Esophagus squamous epithelium (tissue), 5 donors: ENCODE measurements around the gene GATAD2A. TPM values are rescaled to one million over a fixed set of nuclear protein-coding genes. Genes with fewer than 3 reads are reported as not detected.

Source experiments
- DNase-seq: peaks from one replicate; lab custom pipeline; 2025; lab: John Stamatoyannopoulos, UW
- H3K27ac ChIP-seq, 4 donors: fragments of 200-600 bp; sonication (generic); one replicate each; pipeline ENCODE4 v1.5.1; 2016 to 2019; ENCODE audit warnings: mild to moderate bottlenecking in 1 of 4
- H3K27me3 ChIP-seq, 4 donors: fragments of 200-600 bp; sonication (generic); 1 replicate in 3 of 4; 2 replicates in 1 of 4; pipeline versions ENCODE4 v1.5.1 to v1.6.0; 2017 to 2021; ENCODE audit warnings: antibody characterized with exemption in 1 of 4
- H3K36me3 ChIP-seq, 3 donors: fragments of 200-600 bp; sonication (generic); one replicate each; pipeline ENCODE4 v1.5.1; 2016 to 2019
- H3K4me1 ChIP-seq, 3 donors: fragments of 200-600 bp; sonication (generic); one replicate each; pipeline ENCODE4 v1.5.1; 2017 to 2019
- H3K4me3 ChIP-seq, 4 donors: fragments of 200-600 bp; sonication (generic); 1 replicate in 3 of 4; 2 replicates in 1 of 4; pipeline ENCODE4 v1.5.1; 2016 to 2019; ENCODE audit warnings: mild to moderate bottlenecking in 2 of 4, moderate library complexity in 1 of 4
- H3K9me3 ChIP-seq, 3 donors: fragments of 200-600 bp; sonication (generic); one replicate each; pipeline ENCODE4 v1.5.1; 2016 to 2019
- CTCF ChIP-seq, 6 experiments: fragments of 450-650 bp in 4 of 6; fragments of 200-600 bp in 2 of 6; sonication (generic) in 2 of 6; IDR thresholded peaks; one replicate each; pipeline ENCODE4 v1.5.1; 2016 to 2019; ENCODE audit warnings: antibody characterized with exemption in 6 of 6, mild to moderate bottlenecking in 4 of 6, moderate library complexity in 4 of 6
- POLR2A ChIP-seq, 4 donors: fragments of 450-650 bp; IDR thresholded peaks; one replicate each; pipeline ENCODE4 v1.6.1; 2017; ENCODE audit warnings: antibody characterized with exemption in 4 of 4, mild to moderate bottlenecking in 4 of 4, moderate library complexity in 3 of 4
- WGBS, 2 donors: methylation state at CpG; one replicate each; pipeline ENCODE4 v1.1.5; 2018; 5-methylcytosine and 5-hydroxymethylcytosine counted together
- intact Hi-C: fragments of 100-400 bp; cut with DNase I; formaldehyde crosslinking; loops from one replicate; pipeline ENCODE4 v1.15.0; 2022
- total RNA-seq, 4 donors: library from RNA; depleted of rRNA; stranded (reverse); fragments of >200 nt; gene quantifications; one replicate each; pipeline ENCODE4 v1.1.0, GENCODE V29; 2016
- donor health status: DM: yes; HTN: yes; CAD: no.

The GATAD2A gene
- total RNA-seq, 4 donors from 2014 or later = 39.7 to 81.4 (median 41.6) TPM

DNA sequence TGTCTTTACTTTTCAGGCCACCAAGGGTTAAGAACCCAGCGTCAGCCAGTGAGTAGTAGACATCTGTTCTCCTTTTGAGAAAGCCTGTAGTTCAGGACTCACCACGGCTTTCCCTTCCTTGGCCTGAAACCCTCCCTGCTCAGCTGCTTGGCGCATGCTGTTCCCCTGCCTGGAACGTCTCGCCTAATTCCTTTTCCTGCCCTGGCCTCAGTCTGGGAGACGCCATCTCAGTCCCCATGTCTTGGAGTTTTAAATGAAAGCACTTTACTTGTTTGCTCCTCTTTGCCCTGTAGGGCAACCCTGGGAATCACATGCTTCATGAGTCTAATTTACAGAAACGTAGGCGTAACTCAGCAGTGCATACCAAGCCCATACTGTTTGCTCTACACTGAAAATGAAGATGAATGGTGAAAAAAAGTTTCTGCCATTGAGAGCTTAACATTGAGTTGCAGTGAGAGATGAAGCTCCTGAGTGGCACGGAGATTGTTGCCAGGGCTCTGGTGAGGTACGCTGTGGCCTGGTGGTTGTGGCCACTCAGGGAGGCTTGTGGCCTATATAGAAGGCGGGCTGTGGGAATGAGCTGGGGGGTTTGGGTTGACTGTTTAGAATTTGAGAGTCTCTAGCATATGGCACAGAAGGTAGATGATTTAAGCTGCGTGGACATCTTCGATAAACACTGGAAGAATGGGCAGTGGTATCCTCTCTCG is 52.8 kb downstream of the GATAD2A start:
- intact Hi-C loops = no loop called here
- no peak for TF ChIP-seq POLR2A (IDR thresholded peaks at IDR 0.05)
- no peak for TF ChIP-seq CTCF (IDR thresholded peaks at IDR 0.05)
- Histone ChIP-seq H3K27me3 (no peaks in the 10 kb centered on the region), H3K9me3 (no peaks in the 10 kb centered on the region), H3K4me3 (no peak overlapping the region), H3K27ac (peak overlapping the region; percentile 36 to 84 (median 62)), H3K4me1 (peaks cover 55 to 71% (median 55%) of the 10 kb centered on the region in 3 donors), H3K36me3 (no peaks in the 10 kb centered on the region)
- DNase-seq = no peak
- 65 to 80% methylated on average over 14 of the region's 14 CpGs for WGBS, 2 donors

DNA sequence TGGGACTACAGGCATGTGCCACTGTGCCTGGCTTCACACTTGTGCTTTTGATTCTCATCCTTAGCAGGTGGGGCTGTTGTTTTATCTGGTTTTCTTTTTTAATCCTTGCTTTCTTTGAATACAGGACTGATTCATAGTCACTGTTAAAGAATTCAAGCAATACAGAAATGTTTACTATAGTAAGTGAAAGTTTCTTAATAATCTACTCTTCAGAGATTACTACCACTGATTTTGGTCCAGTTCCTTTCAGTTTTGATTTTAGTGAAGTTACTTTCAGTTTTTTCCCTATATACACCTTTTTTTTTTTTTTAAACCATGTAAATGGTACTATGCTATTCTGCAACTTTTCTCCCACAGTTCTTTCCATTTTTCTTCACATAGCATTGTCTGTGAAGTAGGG is 53.6 kb downstream of the GATAD2A start:
- no peaks in the 10 kb centered on the region for H3K36me3 ChIP-seq
- H3K27ac ChIP-seq = peak overlapping the region; percentile 36 to 87 (median 80)
- no peaks in the 10 kb centered on the region for H3K9me3 ChIP-seq
- peaks cover 62 to 79% (median 63%) of the 10 kb centered on the region in 3 donors for H3K4me1 ChIP-seq
- intact Hi-C loops = no loop called here
- no peak for DNase-seq
- no peaks in the 10 kb centered on the region for H3K27me3 ChIP-seq
- TF ChIP-seq POLR2A (IDR thresholded peaks at IDR 0.05) (no peak), CTCF (IDR thresholded peaks at IDR 0.05) (no peak)
- no peak overlapping the region for H3K4me3 ChIP-seq

- WGBS, 2 donors = 58 to 75% methylated on average over 6 to 7 of the region's 8 CpGs
- no peaks in the 10 kb centered on the region for H3K36me3 ChIP-seq
- DNase-seq = no peak
Measured at GRCh38 chr19:19459707-19460251, 54.3 kb downstream of the GATAD2A start.

DNA sequence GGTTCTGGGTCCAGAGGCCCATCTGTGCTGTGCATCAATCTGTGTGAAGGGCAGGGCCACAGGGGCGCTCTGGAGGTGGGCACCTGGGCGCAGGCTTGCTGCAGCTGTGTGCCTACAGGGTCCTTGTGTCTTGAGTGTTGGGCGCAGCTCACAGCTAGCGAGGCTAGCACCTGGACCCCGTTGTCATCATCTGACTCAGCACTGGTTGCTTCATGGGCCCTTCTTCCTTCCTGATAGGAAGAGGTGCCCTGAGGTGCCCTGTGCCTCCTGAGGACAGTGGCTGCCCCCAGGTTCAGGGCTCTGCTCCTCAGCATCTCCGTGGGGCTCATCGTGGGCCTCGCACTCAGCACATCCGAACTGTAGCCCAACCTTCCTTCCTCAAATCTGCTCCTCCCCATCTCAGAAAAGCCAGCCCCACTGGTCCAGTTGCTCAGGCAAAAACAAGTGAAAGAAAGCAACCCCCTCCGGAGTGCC is 54.8 kb downstream of the GATAD2A start:
- WGBS, 2 donors = 60% methylated on average over 1 of the region's 10 CpGs; no CpG with 5 or more reads in 1 of the 2 donors
- H3K27me3 ChIP-seq = no peaks in the 10 kb centered on the region
- no peaks in the 10 kb centered on the region for H3K9me3 ChIP-seq
- H3K4me1 ChIP-seq = peaks cover 72 to 91% (median 72%) of the 10 kb centered on the region in 3 donors
- intact Hi-C loops = loop anchor here (10.0 kb wide), 1 partner anchor 45 kb away; no protein-coding TSS in a partner anchor
- H3K27ac ChIP-seq = peak overlapping the region; percentile 75 to 87 (median 81)
- peaks cover 0 to 5% (median 0%) of the 10 kb centered on the region in 3 donors for H3K36me3 ChIP-seq
- H3K4me3 ChIP-seq = peak overlapping the region in 2 of 4 donors; percentile 5 to 44
- TF ChIP-seq CTCF (IDR thresholded peaks at IDR 0.05) = no peak
- TF ChIP-seq POLR2A (IDR thresholded peaks at IDR 0.05) = no peak
- DNase-seq = no peak

More at GRCh38 chr19:19459707-19460251, 54.3 kb downstream of the GATAD2A start:
- H3K9me3 ChIP-seq = no peaks in the 10 kb centered on the region
- no peak for TF ChIP-seq CTCF (IDR thresholded peaks at IDR 0.05)
- no peak for TF ChIP-seq POLR2A (IDR thresholded peaks at IDR 0.05)
- H3K27me3 ChIP-seq = no peaks in the 10 kb centered on the region
- intact Hi-C loops = loop anchor here (10.0 kb wide), 1 partner anchor 45 kb away; no protein-coding TSS in a partner anchor
- H3K4me1 ChIP-seq = peaks cover 69 to 86% (median 70%) of the 10 kb centered on the region in 3 donors
- peak overlapping the region in 2 of 4 donors; percentile 5 to 44 for H3K4me3 ChIP-seq
- peak overlapping the region; percentile 75 to 87 (median 81) for H3K27ac ChIP-seq
